GM12892 (cell line): Measurements from ENCODE around the gene SRBD1.

Experiments
- POLR2AphosphoS5 ChIP-seq: IDR thresholded peaks from 2 replicates; pipeline ENCODE4 v1.6.1; 2011; ENCODE audit warnings: low read depth, low read length, control low read depth
- TAF1 ChIP-seq: IDR thresholded peaks from 2 replicates; pipeline ENCODE4 v1.6.1; 2011; ENCODE audit warnings: low read depth, mild to moderate bottlenecking, control low read depth, low read length, borderline replicate concordance

DNA sequence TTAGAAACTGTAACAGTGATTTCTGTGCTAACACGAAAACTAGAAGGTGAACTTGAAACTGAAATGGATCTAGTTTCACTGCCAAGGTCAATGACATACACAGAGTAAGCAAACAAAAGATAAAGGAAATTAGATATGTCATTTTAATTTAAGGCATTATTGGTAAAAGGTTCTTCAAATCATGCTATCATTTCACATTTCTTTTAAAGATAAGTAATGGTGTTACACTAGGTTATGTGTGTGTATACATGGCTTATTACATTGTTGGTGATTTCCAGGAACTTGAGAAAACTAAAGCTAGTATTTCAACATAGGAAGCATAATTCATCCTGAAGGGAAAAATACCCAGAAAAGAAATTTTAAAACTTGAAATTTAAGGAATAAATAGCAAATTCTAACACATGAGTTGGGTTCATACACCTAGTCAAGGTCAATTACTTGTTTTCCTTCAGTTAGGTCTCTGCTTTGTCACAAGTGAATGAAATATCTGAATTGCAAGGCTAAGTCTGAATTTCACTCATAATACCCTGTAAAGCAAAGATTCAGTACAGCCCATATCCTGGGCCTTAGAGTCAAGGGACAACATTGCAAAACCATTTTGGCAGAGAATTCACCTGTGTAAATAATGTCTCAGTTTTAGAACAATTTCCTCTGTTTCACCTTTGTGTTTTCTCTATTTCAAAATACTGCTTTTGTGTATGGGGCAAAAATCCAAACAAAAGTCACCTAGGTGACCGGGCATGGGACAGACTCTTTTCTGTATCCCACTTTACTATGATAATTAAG, 141.6 kb downstream of the SRBD1 start:
- TF ChIP-seq POLR2AphosphoS5 (no peak), TAF1 (no peak)
